Progenitor cell of endocrine pancreas (in vitro differentiated cells): ENCODE results near the gene IPO9. TPM values are rescaled to one million over a fixed set of nuclear protein-coding genes. Genes with fewer than 3 reads are reported as not detected.
"Not testable (repeated sequence)": the region's sequence is repeated elsewhere in the genome, so short reads cannot be mapped to it uniquely, and the experiment has no call there.

Experiments used
- DNase-seq: peaks from one replicate; pipeline ENCODE4 v3.0.0; 2021; ENCODE audit warnings: low spot score; ENCODE audit not compliant: unreplicated experiment
- H3K27ac Mint-ChIP-seq: 2 replicates; pipeline ENCODE4 v1.8.0; 2021; ENCODE audit warnings: mild to moderate bottlenecking, moderate library complexity, mixed read lengths
- H3K27me3 Mint-ChIP-seq: 2 replicates; pipeline ENCODE4 v1.8.0; 2021; ENCODE audit warnings: mixed read lengths
- H3K36me3 Mint-ChIP-seq: 2 replicates; pipeline ENCODE4 v1.8.0; 2022; ENCODE audit warnings: mixed read lengths; ENCODE audit not compliant: insufficient read depth
- H3K4me1 Mint-ChIP-seq: 2 replicates; pipeline ENCODE4 v1.8.0; 2021; ENCODE audit warnings: low read depth, mixed read lengths
- H3K4me3 Mint-ChIP-seq: 2 replicates; pipeline ENCODE4 v1.8.0; 2021; ENCODE audit warnings: low read depth, mild to moderate bottlenecking, moderate library complexity, mixed read lengths
- H3K9me3 Mint-ChIP-seq: 2 replicates; pipeline ENCODE4 v1.8.0; 2021; ENCODE audit warnings: low read depth, mixed read lengths
- CTCF ChIP-seq: fragments of 200-600 bp; sonication (generic); IDR thresholded peaks from one replicate; pipeline ENCODE4 v1.5.0; 2021; ENCODE audit warnings: antibody characterized with exemption, mild to moderate bottlenecking; ENCODE audit not compliant: unreplicated experiment
- total RNA-seq: library from RNA; stranded (reverse); gene quantifications from 2 replicates; pipeline ENCODE4 v1.2.1, GENCODE V29; 2021

IPO9 gene
- total RNA-seq, 1 donor from 2014 or later, result 99.8 TPM

- Mint-ChIP-seq H3K4me3 (no peak overlapping the region), H3K9me3 (no peaks in the 10 kb centered on the region), H3K36me3 (peaks cover 7% of the 10 kb centered on the region), H3K27me3 (no peaks in the 10 kb centered on the region), H3K4me1 (peaks cover 9% of the 10 kb centered on the region), H3K27ac (no peak overlapping the region)
- no peak for DNase-seq
- TF ChIP-seq CTCF, result no peak
Observed at GRCh38 chr1:201848230-201848629, 19.3 kb downstream of the IPO9 start.

- Mint-ChIP-seq H3K27me3 (no peaks in the 10 kb centered on the region), H3K36me3 (peaks cover 11% of the 10 kb centered on the region), H3K4me3 (no peak overlapping the region), H3K27ac (peak overlapping the region; percentile 91), H3K4me1 (peaks cover 13% of the 10 kb centered on the region), H3K9me3 (no peaks in the 10 kb centered on the region)
- no peak for TF ChIP-seq CTCF
- no peak for DNase-seq
Observed at GRCh38 chr1:201849372-201850052, 20.6 kb downstream of the IPO9 start.

- Mint-ChIP-seq H3K9me3 (no peaks in the 10 kb centered on the region), H3K4me1 (peaks cover 14% of the 10 kb centered on the region), H3K4me3 (no peak overlapping the region), H3K27ac (peak overlapping the region; percentile 91), H3K27me3 (no peaks in the 10 kb centered on the region), H3K36me3 (peaks cover 14% of the 10 kb centered on the region)
- TF ChIP-seq CTCF, result no peak
- no peak for DNase-seq
Observed at GRCh38 chr1:201850053-201850397, 21.1 kb downstream of the IPO9 start.

GRCh38 chr1:201851949-201852348 is 23.0 kb downstream of the IPO9 start:
- peaks cover 14% of the 10 kb centered on the region for H3K4me1 Mint-ChIP-seq
- no peaks in the 10 kb centered on the region for H3K27me3 Mint-ChIP-seq
- no peak overlapping the region for H3K4me3 Mint-ChIP-seq
- no peaks in the 10 kb centered on the region for H3K9me3 Mint-ChIP-seq
- no peak for DNase-seq
- TF ChIP-seq CTCF, result no peak
- peaks cover 26% of the 10 kb centered on the region for H3K36me3 Mint-ChIP-seq
- H3K27ac Mint-ChIP-seq, result no peak overlapping the region

GRCh38 chr1:201856722-201857121 is 27.8 kb downstream of the IPO9 start:
- H3K36me3 Mint-ChIP-seq, result peaks cover 40% of the 10 kb centered on the region
- DNase-seq, H3K27me3 Mint-ChIP-seq, H3K9me3 Mint-ChIP-seq, H3K4me1 Mint-ChIP-seq, H3K4me3 Mint-ChIP-seq, H3K27ac Mint-ChIP-seq: not testable (repeated sequence)

GRCh38 chr1:201859424-201859823 is 30.5 kb downstream of the IPO9 start:
- DNase-seq, result no peak
- Mint-ChIP-seq H3K27ac (no peak overlapping the region), H3K36me3 (peaks cover 37% of the 10 kb centered on the region), H3K27me3 (no peaks in the 10 kb centered on the region), H3K4me3 (no peak overlapping the region), H3K4me1 (peaks cover 2% of the 10 kb centered on the region), H3K9me3 (no peaks in the 10 kb centered on the region)
- TF ChIP-seq CTCF, result no peak
